ENCODE results near the gene ADGRV1.

Gene ADGRV1

GRCh38 chr5:90703932-90704331, 145.3 kb downstream of the ADGRV1 start:
- no peak overlapping the region for H3K27ac ChIP-seq (ENCODE audit: insufficient read depth, low read depth, low read length, poor library complexity, severe bottlenecking)

GRCh38 chr5:90707698-90708097, 149.1 kb downstream of the ADGRV1 start:
- Histone ChIP-seq H3K27ac (ENCODE audit: insufficient read depth, low read depth, low read length, poor library complexity, severe bottlenecking) (no peak overlapping the region), H3K9me3 (ENCODE audit: control insufficient read depth, low read length) (no peaks in the 10 kb centered on the region), H3K27me3 (ENCODE audit: control insufficient read depth, insufficient read depth, low read length, poor library complexity, severe bottlenecking) (no peaks in the 10 kb centered on the region), H3K4me1 (ENCODE audit: control insufficient read depth, insufficient read depth, low read length) (no peaks in the 10 kb centered on the region), H3K36me3 (ENCODE audit: control insufficient read depth, insufficient read depth, low read length) (no peaks in the 10 kb centered on the region), H3K4me3 (ENCODE audit: insufficient read depth, low read depth, low read length) (no peak overlapping the region)
- WGBS, 2 experiments: 67% methylated on average over 1 of the region's 1 CpG; no CpG with 5 or more reads in 1 of the 2 experiments

More at GRCh38 chr5:90703932-90704331, 145.3 kb downstream of the ADGRV1 start:
- Histone ChIP-seq H3K36me3 (ENCODE audit: control insufficient read depth, insufficient read depth, low read length) (no peaks in the 10 kb centered on the region), H3K9me3 (ENCODE audit: control insufficient read depth, low read length) (no peaks in the 10 kb centered on the region), H3K27me3 (ENCODE audit: control insufficient read depth, insufficient read depth, low read length, poor library complexity, severe bottlenecking) (no peaks in the 10 kb centered on the region), H3K4me1 (ENCODE audit: control insufficient read depth, insufficient read depth, low read length) (no peaks in the 10 kb centered on the region), H3K4me3 (ENCODE audit: insufficient read depth, low read depth, low read length) (no peak overlapping the region)

GRCh38 chr5:90709323-90710155, 150.9 kb downstream of the ADGRV1 start:
- H3K4me1 ChIP-seq (ENCODE audit: control insufficient read depth, insufficient read depth, low read length): no peaks in the 10 kb centered on the region
- no peaks in the 10 kb centered on the region for H3K27me3 ChIP-seq (ENCODE audit: control insufficient read depth, insufficient read depth, low read length, poor library complexity, severe bottlenecking)
- H3K27ac ChIP-seq (ENCODE audit: insufficient read depth, low read depth, low read length, poor library complexity, severe bottlenecking): no peak overlapping the region
- H3K9me3 ChIP-seq (ENCODE audit: control insufficient read depth, low read length): no peaks in the 10 kb centered on the region
- no peak overlapping the region for H3K4me3 ChIP-seq (ENCODE audit: insufficient read depth, low read depth, low read length)
- H3K36me3 ChIP-seq (ENCODE audit: control insufficient read depth, insufficient read depth, low read length): no peaks in the 10 kb centered on the region
- WGBS, 2 experiments: 91 to 97% methylated on average over 1 of the region's 1 CpG

- Histone ChIP-seq H3K4me3 (ENCODE audit: insufficient read depth, low read depth, low read length) (no peak overlapping the region), H3K36me3 (ENCODE audit: control insufficient read depth, insufficient read depth, low read length) (no peaks in the 10 kb centered on the region), H3K27me3 (ENCODE audit: control insufficient read depth, insufficient read depth, low read length, poor library complexity, severe bottlenecking) (no peaks in the 10 kb centered on the region), H3K27ac (ENCODE audit: insufficient read depth, low read depth, low read length, poor library complexity, severe bottlenecking) (no peak overlapping the region), H3K9me3 (ENCODE audit: control insufficient read depth, low read length) (no peaks in the 10 kb centered on the region), H3K4me1 (ENCODE audit: control insufficient read depth, insufficient read depth, low read length) (no peaks in the 10 kb centered on the region)
These were observed 159.8 kb downstream of the ADGRV1 start for GRCh38 chr5:90718387-90718786.

GRCh38 chr5:90739567-90739966, 181.0 kb downstream of the ADGRV1 start:
- H3K4me1 ChIP-seq (ENCODE audit: control insufficient read depth, insufficient read depth, low read length): no peaks in the 10 kb centered on the region
- peaks cover 5% of the 10 kb centered on the region for H3K36me3 ChIP-seq (ENCODE audit: control insufficient read depth, insufficient read depth, low read length)
- no peak overlapping the region for H3K4me3 ChIP-seq (ENCODE audit: insufficient read depth, low read depth, low read length)
- WGBS, 2 experiments: 88 to 92% methylated on average over 1 of the region's 1 CpG
- no peaks in the 10 kb centered on the region for H3K27me3 ChIP-seq (ENCODE audit: control insufficient read depth, insufficient read depth, low read length, poor library complexity, severe bottlenecking)
- H3K9me3 ChIP-seq (ENCODE audit: control insufficient read depth, low read length): no peaks in the 10 kb centered on the region
- H3K27ac ChIP-seq (ENCODE audit: insufficient read depth, low read depth, low read length, poor library complexity, severe bottlenecking): no peak overlapping the region

GRCh38 chr5:90740244-90740799, 181.7 kb downstream of the ADGRV1 start:
- Histone ChIP-seq H3K27me3 (ENCODE audit: control insufficient read depth, insufficient read depth, low read length, poor library complexity, severe bottlenecking) (no peaks in the 10 kb centered on the region), H3K4me1 (ENCODE audit: control insufficient read depth, insufficient read depth, low read length) (no peaks in the 10 kb centered on the region), H3K4me3 (ENCODE audit: insufficient read depth, low read depth, low read length) (no peak overlapping the region), H3K27ac (ENCODE audit: insufficient read depth, low read depth, low read length, poor library complexity, severe bottlenecking) (no peak overlapping the region), H3K9me3 (ENCODE audit: control insufficient read depth, low read length) (no peaks in the 10 kb centered on the region), H3K36me3 (ENCODE audit: control insufficient read depth, insufficient read depth, low read length) (peaks cover 5% of the 10 kb centered on the region)
- WGBS, 2 experiments: 91 to 92% methylated on average over 4 of the region's 4 CpGs

GRCh38 chr5:90741022-90741564, 182.5 kb downstream of the ADGRV1 start:
- 95 to 96% methylated on average over 2 of the region's 2 CpGs for WGBS, 2 experiments
- H3K4me1 ChIP-seq (ENCODE audit: control insufficient read depth, insufficient read depth, low read length): no peaks in the 10 kb centered on the region
- no peak overlapping the region for H3K4me3 ChIP-seq (ENCODE audit: insufficient read depth, low read depth, low read length)
- peaks cover 5% of the 10 kb centered on the region for H3K36me3 ChIP-seq (ENCODE audit: control insufficient read depth, insufficient read depth, low read length)
- H3K27ac ChIP-seq (ENCODE audit: insufficient read depth, low read depth, low read length, poor library complexity, severe bottlenecking): no peak overlapping the region
- H3K9me3 ChIP-seq (ENCODE audit: control insufficient read depth, low read length): no peaks in the 10 kb centered on the region
- H3K27me3 ChIP-seq (ENCODE audit: control insufficient read depth, insufficient read depth, low read length, poor library complexity, severe bottlenecking): no peaks in the 10 kb centered on the region

- H3K27ac ChIP-seq (ENCODE audit: insufficient read depth, low read depth, low read length, poor library complexity, severe bottlenecking): no peak overlapping the region
- H3K27me3 ChIP-seq (ENCODE audit: control insufficient read depth, insufficient read depth, low read length, poor library complexity, severe bottlenecking): no peaks in the 10 kb centered on the region
- no peaks in the 10 kb centered on the region for H3K36me3 ChIP-seq (ENCODE audit: control insufficient read depth, insufficient read depth, low read length)
- 100% methylated on average over 1 of the region's 1 CpG; no CpG with 5 or more reads in 1 of the 2 experiments for WGBS, 2 experiments
- H3K4me1 ChIP-seq (ENCODE audit: control insufficient read depth, insufficient read depth, low read length): peaks cover 8% of the 10 kb centered on the region
- H3K4me3 ChIP-seq (ENCODE audit: insufficient read depth, low read depth, low read length): no peak overlapping the region
- H3K9me3 ChIP-seq (ENCODE audit: control insufficient read depth, low read length): no peaks in the 10 kb centered on the region
These were observed 187.5 kb downstream of the ADGRV1 start for GRCh38 chr5:90746119-90746518.

GRCh38 chr5:90747175-90747574, 188.6 kb downstream of the ADGRV1 start:
- Histone ChIP-seq H3K36me3 (ENCODE audit: control insufficient read depth, insufficient read depth, low read length) (no peaks in the 10 kb centered on the region), H3K4me1 (ENCODE audit: control insufficient read depth, insufficient read depth, low read length) (peaks cover 8% of the 10 kb centered on the region), H3K27me3 (ENCODE audit: control insufficient read depth, insufficient read depth, low read length, poor library complexity, severe bottlenecking) (no peaks in the 10 kb centered on the region), H3K27ac (ENCODE audit: insufficient read depth, low read depth, low read length, poor library complexity, severe bottlenecking) (no peak overlapping the region), H3K9me3 (ENCODE audit: control insufficient read depth, low read length) (no peaks in the 10 kb centered on the region), H3K4me3 (ENCODE audit: insufficient read depth, low read depth, low read length) (no peak overlapping the region)
- WGBS, 2 experiments: 96 to 100% methylated on average over 2 to 3 of the region's 3 CpGs

GRCh38 chr5:90747693-90748092, 189.1 kb downstream of the ADGRV1 start:
- H3K27ac ChIP-seq (ENCODE audit: insufficient read depth, low read depth, low read length, poor library complexity, severe bottlenecking): no peak overlapping the region
- 73 to 83% methylated on average over 2 of the region's 2 CpGs for WGBS, 2 experiments
- H3K4me3 ChIP-seq (ENCODE audit: insufficient read depth, low read depth, low read length): no peak overlapping the region
- peaks cover 8% of the 10 kb centered on the region for H3K4me1 ChIP-seq (ENCODE audit: control insufficient read depth, insufficient read depth, low read length)
- H3K36me3 ChIP-seq (ENCODE audit: control insufficient read depth, insufficient read depth, low read length): no peaks in the 10 kb centered on the region
- no peaks in the 10 kb centered on the region for H3K27me3 ChIP-seq (ENCODE audit: control insufficient read depth, insufficient read depth, low read length, poor library complexity, severe bottlenecking)
- H3K9me3 ChIP-seq (ENCODE audit: control insufficient read depth, low read length): no peaks in the 10 kb centered on the region

Measured in ectodermal cell (in vitro differentiated cells).